ENCODE data around the gene GALNT14.

- TF ChIP-seq ZNF70 (CRISPR knock-in tag; IDR thresholded peaks at IDR 0.05) (no peak), CREB5 (CRISPR knock-in tag; IDR thresholded peaks at IDR 0.05; ENCODE audit: low read depth) (no peak), GLIS3 (CRISPR knock-in tag; IDR thresholded peaks at IDR 0.05) (no peak), PPARA (CRISPR knock-in tag; IDR thresholded peaks at IDR 0.05; ENCODE audit: borderline replicate concordance) (no peak), OSR1 (CRISPR knock-in tag; IDR thresholded peaks at IDR 0.05) (no peak), PATZ1 (CRISPR knock-in tag; IDR thresholded peaks at IDR 0.05; ENCODE audit: borderline replicate concordance) (no peak), RARB (CRISPR knock-in tag; IDR thresholded peaks at IDR 0.05) (no peak), ISL1 (CRISPR knock-in tag; IDR thresholded peaks at IDR 0.05) (no peak), CSRNP3 (CRISPR knock-in tag; IDR thresholded peaks at IDR 0.05) (no peak), TSHZ2 (CRISPR knock-in tag; IDR thresholded peaks at IDR 0.05) (no peak), BACH2 (CRISPR knock-in tag; IDR thresholded peaks at IDR 0.05; ENCODE audit: borderline replicate concordance) (no peak), CSDC2 (CRISPR knock-in tag; IDR thresholded peaks at IDR 0.05) (no peak)
These were observed 117.5 kb downstream of the GALNT14 start for GRCh38 chr2:31020713-31021112.
